Measurements from ENCODE around the gene CCDC8. TPM values are rescaled to one million over a fixed set of nuclear protein-coding genes. Genes with fewer than 3 reads are reported as not detected.

The CCDC8 gene
- total and polyA plus RNA-seq, 9 of the 15 experiments (the other 6 are each of a cell fraction or from before 2014, with no cell fraction given) = 0.68 to 30.8 (median 15.6) TPM

DNA sequence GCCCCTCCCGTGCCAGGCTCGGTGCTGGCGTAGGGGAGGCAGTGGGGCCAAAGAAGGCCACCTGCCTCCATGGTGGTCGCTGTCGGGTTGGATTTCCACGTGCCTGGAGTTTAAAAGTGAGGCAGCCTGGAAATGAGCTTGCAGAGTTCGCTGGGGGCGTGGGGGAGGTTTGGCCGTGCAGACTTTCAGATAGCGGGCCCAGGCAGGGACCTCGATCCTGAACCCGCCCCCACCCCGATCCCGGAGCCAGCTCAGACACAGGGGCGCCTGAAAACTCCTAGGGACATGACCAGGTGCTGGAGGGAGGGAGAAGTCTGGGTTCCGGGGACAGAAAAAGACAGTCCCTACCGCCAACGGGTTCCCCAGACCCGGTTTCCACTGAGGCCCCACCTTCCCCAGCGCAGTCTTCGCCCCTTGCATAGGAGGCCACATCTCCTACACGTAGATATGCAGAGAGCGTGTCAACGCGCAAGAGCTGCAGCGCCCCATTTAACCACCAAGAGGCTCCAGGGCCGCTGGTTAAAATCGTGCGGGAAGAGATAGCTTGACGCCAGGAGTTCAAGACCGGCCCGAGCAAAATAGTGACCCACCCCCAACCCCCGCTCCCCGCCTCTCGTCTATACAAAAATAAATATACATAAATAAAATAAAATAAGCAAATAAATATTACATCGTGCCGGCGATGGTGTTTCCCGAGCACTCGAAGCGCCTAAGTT is 8.5 kb downstream of the CCDC8 start (continued):
- TF ChIP-seq ZKSCAN3 (CRISPR knock-in tag; IDR thresholded peaks at IDR 0.05) = no peak
- peak; percentile 22; the same call in 1 of the 2 replicates for TF ChIP-seq EP400 (IDR thresholded peaks at IDR 0.05)
- no peak for TF ChIP-seq TCF3 (CRISPR knock-in tag; IDR thresholded peaks at IDR 0.05)
- TF ChIP-seq YY1 (IDR thresholded peaks at IDR 0.05; ENCODE audit: borderline replicate concordance in 1 of 3, control insufficient read depth in 1 of 3, extremely low read depth in 1 of 3, insufficient read depth in 3 of 3, insufficient read length in 1 of 3, insufficient replicate concordance in 2 of 3, low read depth in 1 of 3, low read length in 2 of 3) = peak in 1 of 3 experiments; percentile 17
- TF ChIP-seq FIP1L1 (IDR thresholded peaks at IDR 0.05; ENCODE audit: low read depth, low read length, poor library complexity, severe bottlenecking) = peak; percentile 27
- no peak for TF ChIP-seq TGIF2 (CRISPR knock-in tag; IDR thresholded peaks at IDR 0.05)
- 0 out of 2 replicates have a peak, but pooled peaks have one; percentile 12 for TF ChIP-seq ELF2 (CRISPR knock-in tag; IDR thresholded peaks at IDR 0.05)
- TF ChIP-seq ZNF75A (CRISPR knock-in tag; IDR thresholded peaks at IDR 0.05) = no peak
- TF ChIP-seq, protein P1, sequence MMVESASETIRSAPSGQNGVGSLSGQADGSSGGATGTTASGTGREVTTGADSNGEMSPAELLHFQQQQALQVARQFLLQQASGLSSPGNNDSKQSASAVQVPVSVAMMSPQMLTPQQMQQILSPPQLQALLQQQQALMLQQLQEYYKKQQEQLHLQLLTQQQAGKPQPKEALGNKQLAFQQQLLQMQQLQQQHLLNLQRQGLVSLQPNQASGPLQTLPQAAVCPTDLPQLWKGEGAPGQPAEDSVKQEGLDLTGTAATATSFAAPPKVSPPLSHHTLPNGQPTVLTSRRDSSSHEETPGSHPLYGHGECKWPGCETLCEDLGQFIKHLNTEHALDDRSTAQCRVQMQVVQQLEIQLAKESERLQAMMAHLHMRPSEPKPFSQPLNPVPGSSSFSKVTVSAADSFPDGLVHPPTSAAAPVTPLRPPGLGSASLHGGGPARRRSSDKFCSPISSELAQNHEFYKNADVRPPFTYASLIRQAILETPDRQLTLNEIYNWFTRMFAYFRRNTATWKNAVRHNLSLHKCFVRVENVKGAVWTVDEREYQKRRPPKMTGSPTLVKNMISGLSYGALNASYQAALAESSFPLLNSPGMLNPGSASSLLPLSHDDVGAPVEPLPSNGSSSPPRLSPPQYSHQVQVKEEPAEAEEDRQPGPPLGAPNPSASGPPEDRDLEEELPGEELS (CRISPR knock-in tag; IDR thresholded peaks at IDR 0.05; ENCODE audit: borderline replicate concordance) = no peak
- TF ChIP-seq ZNF79 (CRISPR knock-in tag; IDR thresholded peaks at IDR 0.05; ENCODE audit: low read depth) = no peak
- TF ChIP-seq, protein P2, sequence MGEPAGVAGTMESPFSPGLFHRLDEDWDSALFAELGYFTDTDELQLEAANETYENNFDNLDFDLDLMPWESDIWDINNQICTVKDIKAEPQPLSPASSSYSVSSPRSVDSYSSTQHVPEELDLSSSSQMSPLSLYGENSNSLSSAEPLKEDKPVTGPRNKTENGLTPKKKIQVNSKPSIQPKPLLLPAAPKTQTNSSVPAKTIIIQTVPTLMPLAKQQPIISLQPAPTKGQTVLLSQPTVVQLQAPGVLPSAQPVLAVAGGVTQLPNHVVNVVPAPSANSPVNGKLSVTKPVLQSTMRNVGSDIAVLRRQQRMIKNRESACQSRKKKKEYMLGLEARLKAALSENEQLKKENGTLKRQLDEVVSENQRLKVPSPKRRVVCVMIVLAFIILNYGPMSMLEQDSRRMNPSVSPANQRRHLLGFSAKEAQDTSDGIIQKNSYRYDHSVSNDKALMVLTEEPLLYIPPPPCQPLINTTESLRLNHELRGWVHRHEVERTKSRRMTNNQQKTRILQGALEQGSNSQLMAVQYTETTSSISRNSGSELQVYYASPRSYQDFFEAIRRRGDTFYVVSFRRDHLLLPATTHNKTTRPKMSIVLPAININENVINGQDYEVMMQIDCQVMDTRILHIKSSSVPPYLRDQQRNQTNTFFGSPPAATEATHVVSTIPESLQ (CRISPR knock-in tag; IDR thresholded peaks at IDR 0.05) = no peak
- TF ChIP-seq, protein P3, sequence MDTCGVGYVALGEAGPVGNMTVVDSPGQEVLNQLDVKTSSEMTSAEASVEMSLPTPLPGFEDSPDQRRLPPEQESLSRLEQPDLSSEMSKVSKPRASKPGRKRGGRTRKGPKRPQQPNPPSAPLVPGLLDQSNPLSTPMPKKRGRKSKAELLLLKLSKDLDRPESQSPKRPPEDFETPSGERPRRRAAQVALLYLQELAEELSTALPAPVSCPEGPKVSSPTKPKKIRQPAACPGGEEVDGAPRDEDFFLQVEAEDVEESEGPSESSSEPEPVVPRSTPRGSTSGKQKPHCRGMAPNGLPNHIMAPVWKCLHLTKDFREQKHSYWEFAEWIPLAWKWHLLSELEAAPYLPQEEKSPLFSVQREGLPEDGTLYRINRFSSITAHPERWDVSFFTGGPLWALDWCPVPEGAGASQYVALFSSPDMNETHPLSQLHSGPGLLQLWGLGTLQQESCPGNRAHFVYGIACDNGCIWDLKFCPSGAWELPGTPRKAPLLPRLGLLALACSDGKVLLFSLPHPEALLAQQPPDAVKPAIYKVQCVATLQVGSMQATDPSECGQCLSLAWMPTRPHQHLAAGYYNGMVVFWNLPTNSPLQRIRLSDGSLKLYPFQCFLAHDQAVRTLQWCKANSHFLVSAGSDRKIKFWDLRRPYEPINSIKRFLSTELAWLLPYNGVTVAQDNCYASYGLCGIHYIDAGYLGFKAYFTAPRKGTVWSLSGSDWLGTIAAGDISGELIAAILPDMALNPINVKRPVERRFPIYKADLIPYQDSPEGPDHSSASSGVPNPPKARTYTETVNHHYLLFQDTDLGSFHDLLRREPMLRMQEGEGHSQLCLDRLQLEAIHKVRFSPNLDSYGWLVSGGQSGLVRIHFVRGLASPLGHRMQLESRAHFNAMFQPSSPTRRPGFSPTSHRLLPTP (IDR thresholded peaks at IDR 0.05; ENCODE audit: borderline replicate concordance, extremely low read depth, insufficient read length) = peak; percentile 42
- TF ChIP-seq BRF1 (IDR thresholded peaks at IDR 0.05; ENCODE audit: borderline replicate concordance, extremely low read depth, insufficient read length) = no peak
- TF ChIP-seq, protein P4, sequence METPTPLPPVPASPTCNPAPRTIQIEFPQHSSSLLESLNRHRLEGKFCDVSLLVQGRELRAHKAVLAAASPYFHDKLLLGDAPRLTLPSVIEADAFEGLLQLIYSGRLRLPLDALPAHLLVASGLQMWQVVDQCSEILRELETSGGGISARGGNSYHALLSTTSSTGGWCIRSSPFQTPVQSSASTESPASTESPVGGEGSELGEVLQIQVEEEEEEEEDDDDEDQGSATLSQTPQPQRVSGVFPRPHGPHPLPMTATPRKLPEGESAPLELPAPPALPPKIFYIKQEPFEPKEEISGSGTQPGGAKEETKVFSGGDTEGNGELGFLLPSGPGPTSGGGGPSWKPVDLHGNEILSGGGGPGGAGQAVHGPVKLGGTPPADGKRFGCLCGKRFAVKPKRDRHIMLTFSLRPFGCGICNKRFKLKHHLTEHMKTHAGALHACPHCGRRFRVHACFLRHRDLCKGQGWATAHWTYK (CRISPR knock-in tag; IDR thresholded peaks at IDR 0.05) = no peak
- peak; percentile 45; the same call in 1 of the 2 replicates for TF ChIP-seq CREM (IDR thresholded peaks at IDR 0.05; ENCODE audit: low read depth)
- no peak for TF ChIP-seq CREB1 (IDR thresholded peaks at IDR 0.05)
- TF ChIP-seq CREB1 (CRISPR knock-in tag; IDR thresholded peaks at IDR 0.05) = peak; percentile 36; the same call in 1 of the 2 replicates
- no peak for TF ChIP-seq CBFB (CRISPR knock-in tag; IDR thresholded peaks at IDR 0.05)
